Measurements from ENCODE around the gene CTTNBP2NL.
"Not testable (repeated sequence)": the region's sequence is repeated elsewhere in the genome, so short reads cannot be mapped to it uniquely, and the experiment has no call there.

DNA sequence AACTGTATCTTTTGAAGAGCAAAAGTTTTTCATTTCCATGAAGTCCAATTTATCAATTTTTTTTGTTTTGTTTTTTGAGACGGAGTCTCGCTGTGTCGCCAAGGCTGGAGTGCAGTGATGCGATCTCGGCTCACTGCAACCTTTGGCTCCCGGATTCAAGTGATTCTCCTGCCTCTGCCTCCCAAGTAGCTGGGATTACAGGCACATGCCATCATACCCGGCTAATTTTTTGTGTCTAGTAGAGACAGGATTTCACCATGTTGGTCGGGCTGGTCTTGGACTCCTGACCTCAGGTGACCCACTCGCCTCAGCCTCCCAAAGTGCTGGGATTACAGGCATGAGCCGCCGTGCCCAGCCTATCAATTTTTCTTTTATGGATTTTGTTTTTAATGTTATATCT is 27.7 kb downstream of the CTTNBP2NL start:
- not testable (repeated sequence) for TF ChIP-seq POLR2A (IDR thresholded peaks at IDR 0.05; ENCODE audit: low read length); GATA1 (IDR thresholded peaks at IDR 0.05; ENCODE audit: low read depth, low read length)

Data from erythroblast (primary cell).